Suppressor macrophage treated with lipopolysaccharide for 4 hours (primary cell): Measurements from ENCODE around the gene SDCBP2.
A peak's percentile ranks its signal among the peaks of the same experiment; 100 is the strongest.

Source experiments
- DNase-seq: peaks from one replicate; pipeline ENCODE4 v3.0.0-alpha.2; 2020

The SDCBP2 gene

GRCh38 chr20:1267809-1268374 lies 61.0 kb downstream of the SDCBP2 start:
- DNase-seq: no peak

GRCh38 chr20:1267161-1267560 lies 61.8 kb downstream of the SDCBP2 start:
- DNase-seq: no peak

- DNase-seq: peak; percentile 6
Measured at GRCh38 chr20:1266167-1266973, 62.6 kb downstream of the SDCBP2 start, which contains the start of gene SNPH. SNPH (plus strand) TSS chr20:1266294; CDS start chr20:1296240, 29,946 bp downstream.

DNA sequence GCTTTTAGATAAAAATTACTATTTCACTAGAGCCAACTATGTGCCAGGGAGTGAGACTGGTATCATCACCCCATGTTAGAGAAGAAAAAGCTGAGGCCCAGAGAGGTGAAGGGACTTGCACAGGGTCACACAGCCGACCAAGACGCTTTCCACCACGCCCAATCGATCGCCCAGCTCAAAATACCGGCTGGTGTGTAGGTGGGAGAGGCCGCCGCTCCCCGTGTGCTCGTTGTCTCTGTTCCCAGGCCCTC lies 63.1 kb downstream of the SDCBP2 start:
- no peak for DNase-seq

- no peak for DNase-seq
Measured at GRCh38 chr20:1265226-1265915, 63.6 kb downstream of the SDCBP2 start.

GRCh38 chr20:1264727-1265126 lies 64.2 kb downstream of the SDCBP2 start:
- DNase-seq: no peak

DNA sequence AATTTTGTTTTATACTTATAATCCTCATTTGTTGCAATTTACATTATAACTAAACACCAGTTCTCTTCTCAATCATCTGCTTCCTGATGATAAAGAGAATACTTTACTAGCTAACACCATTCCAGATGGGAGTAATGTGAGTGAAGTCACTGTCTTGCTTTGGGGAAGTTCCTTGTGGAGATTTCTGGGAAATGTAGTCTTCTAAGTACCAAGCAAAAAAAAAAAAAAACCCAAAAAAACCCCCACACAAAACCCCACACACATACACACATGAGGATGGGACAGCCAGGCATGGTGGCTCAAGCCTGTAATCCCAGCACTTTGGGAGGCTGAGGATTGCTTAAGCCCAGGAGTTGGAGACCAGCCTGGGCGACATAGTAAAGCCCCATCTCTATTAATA lies 65.1 kb downstream of the SDCBP2 start:
- DNase-seq: peak; percentile 12
